HG03354 (cell line): ENCODE results near the gene BMAL2.

Experiments
- ATAC-seq: cut with Tn5 transposase; IDR thresholded peaks from one replicate; pipeline ENCODE4 v1.9.1; 2021; ENCODE audit warnings: mild to moderate bottlenecking; ENCODE audit not compliant: unreplicated experiment, poor library complexity, severe bottlenecking

Gene BMAL2, protein sequence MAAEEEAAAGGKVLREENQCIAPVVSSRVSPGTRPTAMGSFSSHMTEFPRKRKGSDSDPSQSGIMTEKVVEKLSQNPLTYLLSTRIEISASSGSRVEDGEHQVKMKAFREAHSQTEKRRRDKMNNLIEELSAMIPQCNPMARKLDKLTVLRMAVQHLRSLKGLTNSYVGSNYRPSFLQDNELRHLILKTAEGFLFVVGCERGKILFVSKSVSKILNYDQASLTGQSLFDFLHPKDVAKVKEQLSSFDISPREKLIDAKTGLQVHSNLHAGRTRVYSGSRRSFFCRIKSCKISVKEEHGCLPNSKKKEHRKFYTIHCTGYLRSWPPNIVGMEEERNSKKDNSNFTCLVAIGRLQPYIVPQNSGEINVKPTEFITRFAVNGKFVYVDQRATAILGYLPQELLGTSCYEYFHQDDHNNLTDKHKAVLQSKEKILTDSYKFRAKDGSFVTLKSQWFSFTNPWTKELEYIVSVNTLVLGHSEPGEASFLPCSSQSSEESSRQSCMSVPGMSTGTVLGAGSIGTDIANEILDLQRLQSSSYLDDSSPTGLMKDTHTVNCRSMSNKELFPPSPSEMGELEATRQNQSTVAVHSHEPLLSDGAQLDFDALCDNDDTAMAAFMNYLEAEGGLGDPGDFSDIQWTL

GRCh38 chr12:27332714-27333402, at the start of gene BMAL2:
TSS of gene BMAL2 (plus strand) at chr12:27332836. CDS start at chr12:27333073, 237 bp downstream.
- peak; percentile 41 for ATAC-seq

DNA sequence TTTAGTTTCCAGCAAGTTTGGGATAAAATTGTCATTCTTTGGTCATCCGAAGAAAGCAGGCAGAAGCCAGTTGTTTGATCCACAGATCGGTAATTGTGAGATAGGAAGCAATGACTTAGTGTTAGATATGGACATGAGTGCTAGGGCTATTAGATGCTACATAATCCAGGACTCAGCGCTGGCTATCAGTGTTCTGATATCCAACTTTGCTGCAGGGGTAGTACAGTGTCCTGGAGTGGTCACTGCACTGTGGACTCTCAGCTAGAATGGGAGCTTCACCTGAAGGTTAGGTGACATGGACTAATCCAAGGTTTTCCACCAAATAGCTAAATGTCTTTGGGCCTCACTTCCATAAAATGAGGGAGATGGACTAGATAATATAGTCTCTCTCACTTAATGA, 48.6 kb upstream of the BMAL2 start:
- ATAC-seq, result no peak

DNA sequence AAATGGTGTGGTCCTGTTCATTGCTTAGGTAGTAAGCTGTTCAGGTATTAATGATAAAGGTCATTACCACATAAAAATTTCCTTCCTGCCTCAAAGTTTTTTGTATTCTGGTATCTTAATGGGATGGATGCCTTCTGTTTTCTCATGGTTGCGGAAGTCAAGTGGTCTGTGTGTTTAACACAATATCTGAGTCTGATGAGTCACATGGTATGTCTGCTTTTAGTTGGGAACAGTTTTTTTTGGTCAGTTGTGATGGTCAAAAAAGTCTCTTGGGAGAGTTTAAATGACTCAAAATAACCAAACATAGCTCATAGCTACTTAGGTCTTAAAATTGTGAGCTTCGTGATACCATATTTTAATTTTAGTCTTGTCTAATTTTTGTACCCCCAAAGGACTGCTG, 47.9 kb upstream of the BMAL2 start:
- ATAC-seq, result peak; percentile 70

DNA sequence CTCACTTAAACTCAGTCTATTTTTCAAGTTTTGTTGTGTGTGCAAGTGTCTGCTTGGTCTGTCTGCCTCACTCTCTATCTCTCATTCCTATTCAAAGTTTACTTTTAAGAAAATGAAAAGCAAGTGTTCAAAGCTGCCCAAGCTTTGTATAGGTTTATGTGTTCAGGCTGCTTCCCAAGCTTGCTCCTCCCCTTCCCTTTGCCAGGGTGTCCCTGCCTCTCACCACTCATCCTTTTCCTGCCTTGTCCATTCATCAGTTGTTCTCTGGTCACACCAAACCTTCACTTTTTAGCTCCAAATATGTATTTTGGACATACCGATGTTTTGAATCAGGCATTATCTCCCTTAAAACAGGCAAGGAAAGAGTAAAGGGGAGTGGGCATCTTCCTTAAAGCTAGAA, 47.2 kb upstream of the BMAL2 start:
- no peak for ATAC-seq

DNA sequence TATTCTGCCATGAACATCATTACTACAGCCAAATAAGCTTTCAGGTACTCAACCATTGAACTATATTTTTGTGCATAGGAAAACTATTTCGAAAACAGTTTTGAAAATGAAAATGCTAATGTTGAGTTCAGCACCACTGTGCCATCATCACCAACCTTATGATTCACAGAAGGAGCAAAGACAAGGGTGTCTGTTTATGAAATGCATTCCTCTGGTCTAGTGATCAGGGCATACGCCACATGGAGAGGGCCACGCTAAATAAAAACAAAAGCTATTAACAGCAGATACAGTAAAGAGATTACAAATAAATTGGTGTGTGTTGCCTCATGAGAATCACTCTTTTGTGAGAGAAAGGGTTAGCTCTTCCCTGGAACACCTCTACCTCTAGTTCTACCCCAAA, 43.2 kb upstream of the BMAL2 start:
- ATAC-seq, result no peak

GRCh38 chr12:27290501-27291168, 42.0 kb upstream of the BMAL2 start:
- no peak for ATAC-seq

DNA sequence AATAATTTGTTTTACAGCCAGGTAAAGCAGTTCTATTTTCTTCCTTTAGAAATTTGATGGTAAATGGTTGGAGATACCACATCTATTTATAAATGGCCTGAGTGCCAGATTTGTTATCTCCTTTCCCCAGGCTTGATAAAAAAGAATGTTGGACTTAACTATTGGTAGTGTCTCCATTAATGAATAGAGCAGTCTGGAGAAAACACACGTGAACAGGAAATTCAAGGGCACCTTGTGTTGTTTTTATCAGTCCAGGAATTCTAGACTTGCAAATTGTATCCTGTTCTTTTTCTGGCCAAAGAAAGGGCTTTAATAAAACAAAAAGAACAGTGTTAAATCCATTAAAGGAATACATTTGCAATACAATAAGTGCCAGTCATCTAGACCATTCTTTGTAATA, 40.8 kb upstream of the BMAL2 start:
- no peak for ATAC-seq

- ATAC-seq, result no peak
These were observed 39.9 kb upstream of the BMAL2 start for GRCh38 chr12:27292718-27293117.

DNA sequence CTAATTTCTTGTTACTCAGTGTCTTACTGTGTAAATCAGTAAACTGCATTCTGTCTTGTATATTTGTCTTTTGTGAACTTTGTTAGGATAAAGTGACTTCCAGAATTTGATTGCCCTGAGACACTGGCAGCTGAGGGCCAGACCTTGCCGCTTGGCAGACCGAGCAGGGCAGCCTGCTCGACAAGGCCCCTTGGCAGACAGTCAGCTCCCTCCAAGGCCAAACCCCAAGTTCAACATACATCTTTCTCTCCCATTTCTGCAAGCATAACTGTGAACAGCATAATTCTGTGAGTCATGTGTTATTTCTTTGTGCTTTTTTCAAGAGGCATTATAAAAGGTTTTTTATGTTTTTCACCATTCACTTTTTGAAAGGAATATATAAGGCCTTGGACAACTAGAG, 39.2 kb upstream of the BMAL2 start:
- ATAC-seq, result no peak

DNA sequence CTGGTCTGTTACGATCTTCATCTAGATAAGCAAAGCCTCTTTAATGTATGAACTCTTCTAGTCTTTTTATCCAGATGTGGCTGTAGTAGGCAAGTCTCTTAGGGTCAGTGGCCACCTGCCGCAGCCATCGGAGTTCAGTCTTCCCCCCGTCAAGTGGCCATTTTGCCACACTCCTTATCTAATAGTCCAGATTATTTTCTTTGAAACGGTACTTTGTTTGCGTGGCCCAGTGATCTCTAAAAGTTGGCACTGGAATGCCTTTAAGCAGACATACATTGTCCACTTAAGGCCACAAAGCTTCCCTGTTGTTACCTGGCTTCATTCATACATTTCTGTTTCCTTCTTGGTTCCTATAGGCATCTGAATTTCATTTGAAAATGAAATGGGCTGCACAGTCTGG, 36.0 kb upstream of the BMAL2 start:
- no peak for ATAC-seq

DNA sequence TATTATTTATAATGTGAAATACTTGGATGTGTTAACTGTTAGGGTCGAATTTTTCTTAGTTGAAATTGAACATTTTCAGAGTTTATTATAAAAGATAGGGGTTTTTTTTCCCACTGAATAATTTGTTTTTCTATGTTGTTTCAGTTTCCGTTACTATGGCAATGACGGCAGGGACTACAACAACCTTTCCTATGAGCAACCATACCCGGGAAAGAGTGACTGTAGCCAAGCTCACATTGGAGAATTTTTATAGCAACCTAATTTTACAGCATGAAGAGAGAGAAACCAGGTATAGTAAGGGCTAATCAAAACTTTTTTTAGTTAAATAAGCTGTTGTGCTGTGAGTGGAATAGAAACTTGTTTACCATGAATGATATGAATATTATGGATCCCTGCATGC, 35.1 kb upstream of the BMAL2 start:
- ATAC-seq, result no peak

GRCh38 chr12:27299102-27299501, 33.5 kb upstream of the BMAL2 start:
- ATAC-seq, result no peak

DNA sequence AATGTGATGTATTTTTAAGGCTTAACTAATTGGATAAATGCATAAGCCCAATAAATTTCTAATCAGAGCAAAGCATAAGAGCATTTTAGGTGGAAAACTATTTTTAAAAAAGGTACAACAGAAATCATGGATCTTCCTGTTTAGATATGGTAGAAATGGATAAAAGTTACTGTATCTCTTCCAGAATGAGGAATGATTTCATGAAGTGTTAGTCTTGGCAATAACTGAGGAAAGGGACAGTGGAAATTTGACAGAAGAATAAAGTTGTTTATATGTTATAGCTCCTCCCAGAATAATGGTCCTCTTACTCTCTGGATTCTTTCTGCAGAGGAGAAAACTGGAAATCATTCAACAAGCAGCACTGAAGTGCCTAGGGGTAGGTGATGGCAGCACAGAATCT, 32.4 kb upstream of the BMAL2 start:
- no peak for ATAC-seq

DNA sequence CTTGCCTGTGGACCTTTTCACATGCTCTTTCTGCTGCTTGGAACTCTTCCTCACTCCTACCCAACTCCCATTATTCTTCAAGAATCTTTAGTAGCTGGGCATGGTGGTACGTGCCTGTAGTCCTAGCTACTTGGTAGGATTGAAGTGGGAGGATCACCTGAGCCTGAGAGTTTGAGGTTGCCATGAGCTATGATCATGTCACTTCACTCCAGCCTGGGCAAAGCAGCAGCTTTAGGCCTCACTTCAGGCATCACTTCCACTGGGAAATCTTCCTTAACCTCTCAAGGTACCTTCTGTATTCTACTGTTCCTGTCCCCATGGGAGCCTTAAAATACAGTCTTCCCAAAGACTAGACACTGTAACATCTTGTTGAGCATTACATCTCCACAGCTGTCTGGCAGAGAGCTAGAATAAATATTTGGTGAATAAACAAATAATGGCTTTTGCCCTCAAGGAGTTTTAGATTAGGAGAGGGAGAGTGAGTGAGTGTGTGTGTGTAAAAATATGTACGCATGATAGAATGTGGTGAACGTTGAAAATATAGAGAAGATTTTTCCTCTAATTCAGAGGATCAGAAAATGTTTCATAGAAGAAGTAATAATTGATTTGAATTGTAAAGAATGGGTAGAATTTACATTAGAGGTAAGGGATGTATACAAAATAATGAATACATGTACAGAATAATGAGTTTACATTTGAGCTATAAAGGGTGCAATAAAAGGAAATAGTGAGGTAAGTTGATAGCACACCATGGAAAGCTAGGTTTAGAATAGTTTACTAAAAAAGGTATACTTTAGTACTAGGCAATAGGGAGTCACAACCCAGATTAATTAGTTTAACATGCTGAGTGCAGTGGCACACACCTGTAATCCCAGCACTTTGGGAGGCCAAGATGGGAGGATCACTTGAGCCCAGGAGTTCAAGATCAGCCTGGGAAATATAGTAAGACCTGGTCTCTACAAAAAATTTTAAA, 29.2 kb upstream of the BMAL2 start:
- no peak for ATAC-seq

DNA sequence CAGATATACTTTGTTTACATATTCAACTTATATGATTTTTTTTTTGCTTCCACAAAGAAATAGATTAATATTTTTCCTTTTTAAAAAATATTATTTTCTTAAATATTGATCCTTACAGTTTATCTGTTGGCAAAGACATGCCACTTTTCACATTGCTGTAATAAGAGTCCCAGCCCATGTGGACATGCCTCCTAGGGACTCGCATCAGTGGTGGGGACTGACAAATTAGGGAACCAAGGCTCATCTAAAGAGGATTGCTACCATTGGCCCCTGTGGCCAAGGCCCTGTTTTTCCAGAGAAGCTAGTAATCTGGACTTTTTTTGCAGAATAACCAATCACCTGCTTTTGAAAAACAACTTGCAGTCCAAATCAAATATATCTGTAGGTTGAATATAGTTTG, 27.8 kb upstream of the BMAL2 start:
- no peak for ATAC-seq

DNA sequence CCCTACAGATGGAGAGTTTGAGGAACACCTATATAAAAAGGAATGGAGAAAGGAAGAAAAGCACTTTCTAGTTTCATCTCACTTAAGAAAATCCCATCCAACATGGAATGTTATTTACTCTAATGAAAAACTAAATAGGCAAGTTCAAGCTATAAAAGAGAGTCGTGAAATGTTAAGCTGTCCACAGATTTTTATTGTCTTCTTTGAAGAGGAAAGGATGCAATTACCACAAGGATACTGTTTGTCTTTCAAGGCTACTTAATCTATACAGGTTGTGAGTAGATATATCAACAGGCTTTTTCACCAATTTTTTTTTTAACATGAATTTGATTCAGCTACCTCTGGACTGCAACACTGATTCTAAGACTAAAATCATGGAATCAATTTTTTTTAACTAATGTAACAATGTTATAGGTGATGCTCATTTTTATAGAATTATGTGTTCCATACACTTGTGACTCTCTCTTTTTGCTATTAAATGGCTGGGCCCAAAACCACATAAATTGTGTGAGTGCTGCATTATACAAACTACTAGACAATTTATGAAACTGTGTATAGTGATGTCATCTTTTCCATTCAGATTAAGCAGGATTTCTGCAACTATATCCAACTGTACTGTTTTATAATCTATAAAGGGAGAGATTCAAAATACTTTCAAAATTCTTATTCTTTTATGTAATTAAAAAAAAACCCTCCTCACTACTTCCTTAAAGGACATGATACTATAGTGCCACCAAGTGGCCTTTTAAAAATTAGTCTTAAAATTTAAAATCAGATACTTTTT, 26.8 kb upstream of the BMAL2 start:
- no peak for ATAC-seq

DNA sequence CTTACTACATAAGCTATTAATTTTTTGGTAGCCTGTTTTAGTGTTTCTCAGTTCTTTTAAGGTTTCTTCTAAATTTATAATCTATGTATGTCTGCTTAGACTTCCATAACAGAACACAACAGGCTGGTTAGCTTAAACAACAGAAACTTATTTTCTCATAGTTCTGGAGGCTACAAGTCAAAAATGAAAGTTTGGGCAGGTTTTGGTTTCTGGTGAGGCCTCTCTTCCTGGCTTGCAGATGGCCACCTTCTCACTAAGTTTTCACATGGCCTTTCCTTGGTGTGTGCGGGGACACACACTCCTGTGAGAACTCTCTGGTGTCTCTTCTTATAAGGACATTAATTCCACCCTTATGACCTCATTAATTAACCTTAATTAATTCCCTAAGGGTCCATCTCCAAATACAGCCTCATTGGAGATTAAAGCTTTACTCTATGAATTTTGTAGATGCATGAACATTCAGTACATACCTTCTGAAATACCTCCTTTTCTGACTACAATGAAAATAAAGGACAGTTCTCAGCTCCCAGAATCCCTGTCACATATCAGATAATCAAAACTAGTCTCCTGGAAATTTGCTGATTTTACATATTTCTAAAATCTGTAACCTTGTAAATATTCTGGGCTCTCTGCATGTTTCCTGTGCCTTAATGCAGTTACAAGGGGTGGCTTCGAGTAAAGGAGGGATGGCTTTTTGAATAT, 23.2 kb upstream of the BMAL2 start:
- ATAC-seq, result no peak

- ATAC-seq, result no peak
These were observed 22.7 kb upstream of the BMAL2 start for GRCh38 chr12:27309995-27310315.
